Measurements from ENCODE around the gene CNTN5.

DNA sequence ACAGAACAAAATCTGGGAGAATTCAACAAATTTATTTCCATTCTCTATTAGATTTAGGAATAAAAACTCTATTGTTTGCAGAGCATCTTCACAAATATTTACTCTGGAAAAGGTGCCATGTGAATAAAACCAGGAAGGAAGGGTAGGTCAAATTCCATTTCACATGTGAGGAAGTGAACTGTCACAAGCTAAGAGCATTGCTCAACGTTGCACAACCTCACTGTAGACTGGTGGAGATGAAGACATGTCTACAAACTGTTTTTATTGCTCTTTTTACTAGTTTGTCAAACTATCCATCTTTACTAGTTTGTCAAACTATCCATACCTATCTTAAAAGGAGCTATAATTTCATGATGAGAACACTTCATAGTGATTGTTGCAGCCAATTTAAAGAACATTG, 236.4 kb downstream of the CNTN5 start:
- TF ChIP-seq, protein P1, sequence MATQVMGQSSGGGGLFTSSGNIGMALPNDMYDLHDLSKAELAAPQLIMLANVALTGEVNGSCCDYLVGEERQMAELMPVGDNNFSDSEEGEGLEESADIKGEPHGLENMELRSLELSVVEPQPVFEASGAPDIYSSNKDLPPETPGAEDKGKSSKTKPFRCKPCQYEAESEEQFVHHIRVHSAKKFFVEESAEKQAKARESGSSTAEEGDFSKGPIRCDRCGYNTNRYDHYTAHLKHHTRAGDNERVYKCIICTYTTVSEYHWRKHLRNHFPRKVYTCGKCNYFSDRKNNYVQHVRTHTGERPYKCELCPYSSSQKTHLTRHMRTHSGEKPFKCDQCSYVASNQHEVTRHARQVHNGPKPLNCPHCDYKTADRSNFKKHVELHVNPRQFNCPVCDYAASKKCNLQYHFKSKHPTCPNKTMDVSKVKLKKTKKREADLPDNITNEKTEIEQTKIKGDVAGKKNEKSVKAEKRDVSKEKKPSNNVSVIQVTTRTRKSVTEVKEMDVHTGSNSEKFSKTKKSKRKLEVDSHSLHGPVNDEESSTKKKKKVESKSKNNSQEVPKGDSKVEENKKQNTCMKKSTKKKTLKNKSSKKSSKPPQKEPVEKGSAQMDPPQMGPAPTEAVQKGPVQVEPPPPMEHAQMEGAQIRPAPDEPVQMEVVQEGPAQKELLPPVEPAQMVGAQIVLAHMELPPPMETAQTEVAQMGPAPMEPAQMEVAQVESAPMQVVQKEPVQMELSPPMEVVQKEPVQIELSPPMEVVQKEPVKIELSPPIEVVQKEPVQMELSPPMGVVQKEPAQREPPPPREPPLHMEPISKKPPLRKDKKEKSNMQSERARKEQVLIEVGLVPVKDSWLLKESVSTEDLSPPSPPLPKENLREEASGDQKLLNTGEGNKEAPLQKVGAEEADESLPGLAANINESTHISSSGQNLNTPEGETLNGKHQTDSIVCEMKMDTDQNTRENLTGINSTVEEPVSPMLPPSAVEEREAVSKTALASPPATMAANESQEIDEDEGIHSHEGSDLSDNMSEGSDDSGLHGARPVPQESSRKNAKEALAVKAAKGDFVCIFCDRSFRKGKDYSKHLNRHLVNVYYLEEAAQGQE (IDR thresholded peaks at IDR 0.05; ENCODE audit: low read depth): no peak
- TF ChIP-seq FOXM1 (IDR thresholded peaks at IDR 0.05; ENCODE audit: borderline replicate concordance, low read depth): no peak

Measured in Ishikawa (cell line).